ENCODE results near the gene GAGE13.
"Not testable (repeated sequence)": the region's sequence is repeated elsewhere in the genome, so short reads cannot be mapped to it uniquely, and the experiment has no call there.

Gene GAGE13

GRCh38 chrX:49331282-49331681, at the start of gene GAGE13:
TSS of gene GAGE13 (plus strand) at chrX:49331582. CDS start at chrX:49332738, 1,156 bp downstream.
- not testable (repeated sequence) for DNase-seq (ENCODE audit: extremely low spot score, insufficient read length, low read depth); FAIRE-seq

GRCh38 chrX:49282647-49283011, 48.8 kb upstream of the GAGE13 start:
- DNase-seq (ENCODE audit: extremely low spot score, insufficient read length, low read depth) (no peak), FAIRE-seq (peak; percentile 47)

GRCh38 chrX:49284212-49284611, 47.2 kb upstream of the GAGE13 start:
- no peak for DNase-seq (ENCODE audit: extremely low spot score, insufficient read length, low read depth)
- no peak for FAIRE-seq

GRCh38 chrX:49286136-49286535, 45.2 kb upstream of the GAGE13 start:
- no peak for DNase-seq (ENCODE audit: extremely low spot score, insufficient read length, low read depth)
- FAIRE-seq: no peak

GRCh38 chrX:49286581-49286980, 44.8 kb upstream of the GAGE13 start:
- no peak for DNase-seq (ENCODE audit: extremely low spot score, insufficient read length, low read depth)
- FAIRE-seq: no peak

- DNase-seq (ENCODE audit: extremely low spot score, insufficient read length, low read depth): no peak
- no peak for FAIRE-seq
Measured at GRCh38 chrX:49287665-49288064, 43.7 kb upstream of the GAGE13 start.

GRCh38 chrX:49290215-49290614, 41.2 kb upstream of the GAGE13 start:
- FAIRE-seq (no peak), DNase-seq (ENCODE audit: extremely low spot score, insufficient read length, low read depth) (no peak)

GRCh38 chrX:49291615-49292337, 39.6 kb upstream of the GAGE13 start:
- FAIRE-seq: peak; percentile 84
- DNase-seq (ENCODE audit: extremely low spot score, insufficient read length, low read depth): no peak

- DNase-seq (ENCODE audit: extremely low spot score, insufficient read length, low read depth) (no peak), FAIRE-seq (no peak)
Measured at GRCh38 chrX:49292400-49293362, 38.7 kb upstream of the GAGE13 start.

GRCh38 chrX:49299293-49299692, 32.1 kb upstream of the GAGE13 start:
- not testable (repeated sequence) for FAIRE-seq

GRCh38 chrX:49300703-49301102, 30.7 kb upstream of the GAGE13 start:
- DNase-seq (ENCODE audit: extremely low spot score, insufficient read length, low read depth) (no peak), FAIRE-seq (no peak)

More at GRCh38 chrX:49299293-49299692, 32.1 kb upstream of the GAGE13 start:
- DNase-seq (ENCODE audit: extremely low spot score, insufficient read length, low read depth): not testable (repeated sequence)

- no peak for FAIRE-seq
- no peak for DNase-seq (ENCODE audit: extremely low spot score, insufficient read length, low read depth)
Measured at GRCh38 chrX:49303346-49303745, 28.0 kb upstream of the GAGE13 start, which contains the start of gene GAGE10. TSS of gene GAGE10 (plus strand) at chrX:49303646. CDS start at chrX:49304860, 1,214 bp downstream.

- not testable (repeated sequence) for FAIRE-seq
Measured at GRCh38 chrX:49307775-49308174, 23.6 kb upstream of the GAGE13 start.

GRCh38 chrX:49308604-49309269, 22.6 kb upstream of the GAGE13 start:
- FAIRE-seq (no peak), DNase-seq (ENCODE audit: extremely low spot score, insufficient read length, low read depth) (no peak)

More at GRCh38 chrX:49307775-49308174, 23.6 kb upstream of the GAGE13 start:
- DNase-seq (ENCODE audit: extremely low spot score, insufficient read length, low read depth): not testable (repeated sequence)

GRCh38 chrX:49309401-49309981, 21.9 kb upstream of the GAGE13 start:
- FAIRE-seq: peak; percentile 90
- no peak for DNase-seq (ENCODE audit: extremely low spot score, insufficient read length, low read depth)

GRCh38 chrX:49310371-49310770, 21.0 kb upstream of the GAGE13 start:
- FAIRE-seq (peak; percentile 51), DNase-seq (ENCODE audit: extremely low spot score, insufficient read length, low read depth) (no peak)

GRCh38 chrX:49312176-49312575, 19.2 kb upstream of the GAGE13 start:
- FAIRE-seq (no peak), DNase-seq (ENCODE audit: extremely low spot score, insufficient read length, low read depth) (no peak)

- FAIRE-seq (no peak), DNase-seq (ENCODE audit: extremely low spot score, insufficient read length, low read depth) (no peak)
Measured at GRCh38 chrX:49316085-49316484, 15.3 kb upstream of the GAGE13 start.

- FAIRE-seq; DNase-seq (ENCODE audit: extremely low spot score, insufficient read length, low read depth): not testable (repeated sequence)
Measured at GRCh38 chrX:49321737-49322136, 9.6 kb upstream of the GAGE13 start, which contains the start of gene GAGE12J. TSS of gene GAGE12J (plus strand) at chrX:49322037. CDS start at chrX:49323194, 1,157 bp downstream.

- not testable (repeated sequence) for FAIRE-seq
Measured at GRCh38 chrX:49322266-49322665, 9.1 kb upstream of the GAGE13 start.

More at GRCh38 chrX:49322266-49322665, 9.1 kb upstream of the GAGE13 start:
- not testable (repeated sequence) for DNase-seq (ENCODE audit: extremely low spot score, insufficient read length, low read depth)
